ENCODE data around the gene TOLLIP.
A peak's percentile ranks its signal among the peaks of the same experiment; 100 is the strongest.
"Not testable (repeated sequence)": the region's sequence is repeated elsewhere in the genome, so short reads cannot be mapped to it uniquely, and the experiment has no call there.

Gene TOLLIP

DNA sequence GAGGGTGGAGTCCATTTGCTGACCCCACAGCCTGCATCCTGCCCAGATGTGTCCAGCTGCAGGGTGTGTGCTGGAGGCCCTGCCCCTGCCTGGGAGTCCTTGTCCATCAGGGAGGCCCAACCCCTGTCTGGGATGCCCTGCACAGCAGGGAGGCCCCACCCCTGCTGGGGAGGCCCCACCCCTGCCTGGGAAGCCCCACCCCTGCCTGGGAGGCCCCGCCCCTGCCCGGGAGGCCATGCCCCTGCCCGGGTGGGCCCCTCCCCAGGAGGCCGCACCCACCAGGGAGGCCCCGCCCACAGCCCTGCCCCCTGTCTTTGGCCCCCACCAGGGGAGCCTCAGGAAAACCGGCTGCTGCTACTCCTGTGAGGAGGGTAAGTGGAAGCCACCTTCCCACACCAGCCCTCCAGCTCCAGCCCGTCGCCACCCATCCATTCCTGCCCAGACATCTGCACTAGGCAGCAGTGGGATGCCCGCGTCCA, 49.4 kb downstream of the TOLLIP start:
- DNase-seq = peak; percentile 49

DNA sequence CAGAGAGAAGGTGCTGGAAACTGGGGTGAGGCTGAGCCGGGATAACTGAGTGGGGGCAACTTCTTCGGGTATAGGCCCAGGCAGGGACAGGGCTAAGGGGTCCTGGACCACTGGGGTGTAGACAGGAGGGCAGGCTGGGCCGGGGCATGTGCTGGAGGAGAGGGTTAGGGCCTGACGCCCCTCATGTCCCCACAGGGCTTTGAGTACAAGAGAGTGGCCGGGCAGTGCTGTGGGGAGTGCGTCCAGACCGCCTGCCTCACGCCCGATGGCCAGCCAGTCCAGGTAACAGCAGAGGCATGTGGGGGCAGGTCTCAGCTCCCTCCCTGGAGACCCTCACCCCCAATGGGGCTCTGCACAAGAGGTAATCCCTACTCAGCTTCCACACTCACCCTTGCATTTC, 49.9 kb downstream of the TOLLIP start:
- no peak for DNase-seq

DNA sequence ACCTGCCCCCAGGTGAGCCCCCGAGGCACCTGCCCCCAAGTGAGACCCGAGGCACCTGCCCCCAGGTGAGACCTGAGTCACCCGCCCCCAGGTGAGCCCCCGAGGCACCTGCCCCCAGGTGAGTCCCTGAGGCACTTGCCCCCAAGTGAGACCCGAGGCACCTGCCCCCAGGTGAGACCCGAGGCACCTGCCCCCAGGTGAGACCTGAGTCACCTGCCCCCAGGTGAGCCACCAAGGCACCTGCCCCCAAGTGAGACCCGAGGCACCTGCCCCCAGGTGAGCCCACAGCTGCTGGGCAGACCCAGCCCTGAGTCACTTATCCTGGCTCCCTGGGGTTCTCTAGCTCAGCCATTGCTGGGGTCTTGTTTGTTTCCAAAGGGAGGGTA, 50.4 kb downstream of the TOLLIP start:
- DNase-seq = no peak

DNA sequence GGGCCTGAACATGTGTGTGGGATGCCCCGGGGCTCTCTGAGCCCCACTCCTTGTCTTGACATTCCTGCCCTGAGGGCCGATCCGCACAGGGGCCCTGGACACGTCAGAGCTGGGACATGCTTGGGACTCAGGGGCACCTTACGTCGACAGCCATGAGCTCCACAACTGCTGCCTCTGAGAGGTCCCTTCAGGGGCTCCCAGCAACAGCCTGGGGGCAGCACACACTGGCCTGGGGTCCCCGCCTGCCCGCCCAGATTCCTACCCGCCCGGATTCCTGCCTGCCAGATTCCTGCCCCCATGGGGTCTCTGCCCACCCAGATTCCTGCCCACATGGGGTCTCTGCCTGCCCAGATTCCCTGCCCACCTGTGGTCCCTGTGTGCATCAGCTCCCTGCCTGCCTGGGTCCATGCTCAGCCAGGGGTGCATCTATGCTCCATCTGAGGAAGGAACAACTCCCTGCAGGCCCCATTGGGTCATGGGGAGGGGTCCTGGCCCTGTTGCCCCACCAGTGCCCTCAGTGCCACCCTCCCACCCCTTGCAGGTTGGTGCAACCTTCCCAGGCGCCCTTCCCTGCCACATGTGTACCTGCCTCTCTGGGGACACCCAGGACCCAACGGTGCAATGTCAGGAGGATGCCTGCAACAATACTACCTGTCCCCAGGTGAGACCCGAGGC, 50.9 kb downstream of the TOLLIP start:
- DNase-seq = no peak

DNA sequence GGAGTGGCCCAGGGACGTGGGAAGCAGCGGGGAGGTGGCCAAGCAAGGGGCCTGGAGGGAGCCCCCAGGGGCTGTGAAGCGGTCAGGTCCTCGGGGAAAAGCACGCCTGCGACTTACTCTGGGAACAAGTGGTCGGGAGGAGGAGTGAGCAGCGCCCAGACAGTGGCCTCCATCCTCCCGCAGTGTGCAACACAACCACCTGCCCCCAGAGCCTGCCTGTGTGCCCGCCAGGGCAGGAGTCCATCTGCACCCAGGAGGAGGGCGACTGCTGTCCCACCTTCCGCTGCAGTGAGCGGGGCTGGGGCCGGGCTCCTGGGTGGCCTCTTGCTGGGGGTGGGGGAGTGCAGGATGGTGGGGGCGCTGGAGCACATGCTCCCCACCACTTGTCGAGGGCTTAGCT, 51.5 kb downstream of the TOLLIP start:
- DNase-seq = no peak

DNA sequence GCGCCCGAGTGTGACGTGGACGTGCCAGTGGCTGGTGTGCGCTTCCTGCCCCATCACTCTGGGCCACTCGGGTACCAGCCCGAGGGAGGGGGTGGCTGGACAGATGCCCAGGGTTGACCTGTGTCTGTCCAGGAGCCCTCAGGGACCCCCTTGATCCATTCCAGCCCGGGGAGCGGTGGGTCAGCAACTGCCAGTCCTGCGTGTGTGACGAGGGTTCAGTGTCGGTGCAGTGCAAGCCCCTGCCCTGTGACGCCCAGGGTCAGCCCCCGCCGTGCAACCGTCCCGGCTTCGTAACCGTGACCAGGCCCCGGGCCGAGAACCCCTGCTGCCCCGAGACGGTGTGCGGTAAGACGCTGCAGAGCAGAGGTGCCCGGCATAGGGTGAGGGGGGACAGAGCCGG, 52.1 kb downstream of the TOLLIP start:
- DNase-seq = no peak

DNA sequence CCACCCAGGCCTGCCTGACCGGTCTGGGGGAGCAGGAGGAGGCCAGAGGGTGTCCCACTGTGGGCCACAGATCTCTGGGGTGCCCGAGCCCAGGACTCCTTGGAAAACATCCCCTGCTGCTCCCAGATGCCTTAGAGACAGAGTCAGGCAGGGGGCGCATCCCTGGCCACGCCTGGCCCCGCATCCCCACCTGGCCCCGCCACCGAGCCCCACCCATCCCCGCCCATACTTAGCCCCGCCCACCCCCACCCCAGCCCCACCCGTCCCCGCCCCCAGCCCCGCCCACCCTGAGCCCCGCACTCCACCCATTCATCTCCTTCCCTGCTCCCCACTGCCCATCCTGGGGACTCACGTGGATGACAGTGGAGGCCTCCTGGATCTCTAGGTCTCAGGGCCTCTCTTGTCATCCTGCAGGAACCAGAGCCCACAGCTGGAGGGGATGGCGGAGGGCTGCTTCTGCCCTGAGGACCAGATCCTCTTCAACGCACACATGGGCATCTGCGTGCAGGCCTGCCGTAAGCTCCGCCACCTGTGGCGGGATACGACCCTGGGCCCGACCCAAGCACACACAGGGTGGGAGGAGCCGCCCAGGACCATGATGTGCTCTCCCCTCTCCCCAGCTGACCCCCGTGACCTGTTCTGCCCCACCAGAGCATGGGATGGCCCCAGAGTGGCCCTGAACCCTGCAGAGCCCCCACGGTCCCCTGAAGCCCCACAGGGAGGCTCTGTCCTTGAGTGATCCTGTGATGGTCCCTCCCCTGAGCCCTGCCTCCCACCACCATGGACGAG, 53.0 kb downstream of the TOLLIP start:
- no peak for DNase-seq

DNA sequence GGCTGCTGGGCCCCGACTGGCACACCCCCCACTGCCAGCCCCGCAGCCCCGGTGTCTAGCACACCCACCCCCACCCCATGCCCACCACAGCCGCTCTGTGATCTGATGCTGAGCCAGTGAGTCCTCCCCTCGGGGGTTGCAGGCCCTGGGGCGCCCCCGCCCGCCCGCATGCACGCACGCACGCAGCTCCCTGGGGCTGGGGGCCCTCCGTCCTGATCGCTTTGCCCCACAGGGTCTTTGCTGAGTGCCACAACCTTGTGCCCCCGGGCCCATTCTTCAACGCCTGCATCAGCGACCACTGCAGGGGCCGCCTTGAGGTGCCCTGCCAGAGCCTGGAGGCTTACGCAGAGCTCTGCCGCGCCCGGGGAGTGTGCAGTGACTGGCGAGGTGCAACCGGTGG, 54.3 kb downstream of the TOLLIP start:
- no peak for DNase-seq

DNA sequence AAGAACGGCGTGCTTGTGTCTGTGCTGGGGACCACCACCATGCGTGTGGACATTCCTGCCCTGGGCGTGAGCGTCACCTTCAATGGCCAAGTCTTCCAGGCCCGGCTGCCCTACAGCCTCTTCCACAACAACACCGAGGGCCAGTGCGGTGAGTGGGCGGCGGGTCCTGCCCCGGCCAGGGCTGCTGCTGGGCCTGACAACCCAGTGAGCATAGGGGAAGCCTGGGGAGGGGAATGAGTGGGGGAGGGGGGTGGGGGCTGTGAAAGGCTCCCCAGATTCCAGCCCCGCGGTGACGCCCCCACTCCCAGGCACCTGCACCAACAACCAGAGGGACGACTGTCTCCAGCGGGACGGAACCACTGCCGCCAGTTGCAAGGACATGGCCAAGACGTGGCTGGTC, 54.7 kb downstream of the TOLLIP start:
- DNase-seq = no peak

DNA sequence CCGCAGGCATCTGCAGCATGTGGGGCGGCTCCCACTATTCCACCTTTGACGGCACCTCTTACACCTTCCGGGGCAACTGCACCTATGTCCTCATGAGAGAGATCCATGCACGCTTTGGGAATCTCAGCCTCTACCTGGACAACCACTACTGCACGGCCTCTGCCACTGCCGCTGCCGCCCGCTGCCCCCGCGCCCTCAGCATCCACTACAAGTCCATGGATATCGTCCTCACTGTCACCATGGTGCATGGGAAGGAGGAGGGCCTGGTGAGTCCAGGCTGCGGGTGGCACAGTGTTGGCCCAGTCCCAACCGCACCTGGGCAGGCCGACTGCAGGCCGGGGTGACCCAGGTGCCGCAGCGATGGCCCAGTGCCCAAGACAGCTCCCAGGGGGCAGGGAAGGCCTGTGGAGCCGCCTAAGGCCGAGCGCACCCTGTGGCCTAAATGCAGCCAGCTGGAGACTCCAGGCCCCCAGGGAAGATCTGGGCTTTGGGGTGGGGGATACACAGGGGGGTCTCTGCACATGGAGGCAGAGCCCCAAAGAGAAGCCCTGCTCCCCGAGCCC, 55.3 kb downstream of the TOLLIP start:
- DNase-seq = no peak

DNA sequence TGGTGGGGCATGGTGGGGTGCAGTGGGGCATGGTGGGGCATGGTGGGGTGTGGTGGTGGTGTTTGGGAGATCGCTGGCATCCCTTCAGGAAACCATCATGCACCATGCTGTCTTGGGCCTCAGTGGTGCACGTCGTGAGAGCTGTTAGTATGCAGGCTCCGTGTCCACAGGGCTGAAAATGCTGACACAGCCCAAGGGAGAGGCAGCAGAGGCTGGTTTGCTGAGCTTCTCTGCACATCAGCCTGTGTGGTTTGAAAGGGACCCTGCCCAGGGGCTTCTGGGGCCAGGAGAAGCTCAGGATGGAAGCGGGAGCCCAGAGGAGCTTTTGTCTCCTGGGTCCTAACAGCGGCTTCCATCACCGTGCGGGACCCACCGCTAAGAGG, 56.3 kb downstream of the TOLLIP start:
- DNase-seq = no peak

DNA sequence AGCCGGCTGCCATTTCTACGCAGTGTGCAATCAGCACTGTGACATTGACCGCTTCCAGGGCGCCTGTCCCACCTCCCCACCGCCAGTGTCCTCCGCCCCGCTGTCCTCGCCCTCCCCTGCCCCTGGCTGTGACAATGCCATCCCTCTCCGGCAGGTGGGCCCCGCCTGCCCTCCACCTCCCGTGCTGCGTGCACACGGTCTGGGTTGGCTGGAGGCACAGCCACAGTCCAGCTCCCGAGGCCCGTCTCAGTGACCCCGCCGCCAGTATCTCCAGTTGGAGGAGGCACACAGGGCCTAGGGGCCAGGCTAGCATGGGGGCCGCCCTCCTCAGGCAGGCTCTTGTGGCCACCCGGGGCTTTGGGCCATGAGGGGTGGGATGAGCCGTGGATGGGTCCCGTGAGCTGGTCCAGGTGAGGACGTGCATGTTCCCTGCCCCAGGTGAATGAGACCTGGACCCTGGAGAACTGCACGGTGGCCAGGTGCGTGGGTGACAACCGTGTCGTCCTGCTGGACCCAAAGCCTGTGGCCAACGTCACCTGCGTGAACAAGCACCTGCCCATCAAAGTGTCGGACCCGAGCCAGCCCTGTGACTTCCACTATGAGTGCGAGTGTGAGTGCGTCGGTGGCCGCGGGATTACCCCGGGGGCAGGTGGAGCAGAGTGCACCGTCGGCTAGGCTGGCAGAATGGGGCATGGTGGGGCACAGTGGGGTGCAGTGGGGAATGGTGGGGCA, 56.9 kb downstream of the TOLLIP start:
- DNase-seq = no peak

DNA sequence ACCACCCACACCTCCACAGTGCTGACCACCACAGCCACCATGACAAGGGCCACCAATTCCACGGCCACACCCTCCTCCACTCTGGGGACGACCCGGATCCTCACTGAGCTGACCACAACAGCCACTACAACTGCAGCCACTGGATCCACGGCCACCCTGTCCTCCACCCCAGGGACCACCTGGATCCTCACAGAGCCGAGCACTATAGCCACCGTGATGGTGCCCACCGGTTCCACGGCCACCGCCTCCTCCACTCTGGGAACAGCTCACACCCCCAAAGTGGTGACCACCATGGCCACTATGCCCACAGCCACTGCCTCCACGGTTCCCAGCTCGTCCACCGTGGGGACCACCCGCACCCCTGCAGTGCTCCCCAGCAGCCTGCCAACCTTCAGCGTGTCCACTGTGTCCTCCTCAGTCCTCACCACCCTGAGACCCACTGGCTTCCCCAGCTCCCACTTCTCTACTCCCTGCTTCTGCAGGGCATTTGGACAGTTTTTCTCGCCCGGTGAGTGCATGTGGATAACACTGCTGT, 58.1 kb downstream of the TOLLIP start:
- DNase-seq = no peak

DNA sequence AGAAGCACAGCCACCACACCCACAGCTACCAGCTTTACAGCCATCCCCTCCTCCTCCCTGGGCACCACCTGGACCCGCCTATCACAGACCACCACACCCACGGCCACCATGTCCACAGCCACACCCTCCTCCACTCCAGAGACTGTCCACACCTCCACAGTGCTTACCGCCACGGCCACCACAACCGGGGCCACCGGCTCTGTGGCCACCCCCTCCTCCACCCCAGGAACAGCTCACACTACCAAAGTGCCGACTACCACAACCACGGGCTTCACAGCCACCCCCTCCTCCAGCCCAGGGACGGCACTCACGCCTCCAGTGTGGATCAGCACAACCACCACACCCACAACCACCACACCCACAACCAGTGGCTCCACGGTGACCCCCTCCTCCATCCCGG, 59.0 kb downstream of the TOLLIP start:
- DNase-seq = not testable (repeated sequence)

DNA sequence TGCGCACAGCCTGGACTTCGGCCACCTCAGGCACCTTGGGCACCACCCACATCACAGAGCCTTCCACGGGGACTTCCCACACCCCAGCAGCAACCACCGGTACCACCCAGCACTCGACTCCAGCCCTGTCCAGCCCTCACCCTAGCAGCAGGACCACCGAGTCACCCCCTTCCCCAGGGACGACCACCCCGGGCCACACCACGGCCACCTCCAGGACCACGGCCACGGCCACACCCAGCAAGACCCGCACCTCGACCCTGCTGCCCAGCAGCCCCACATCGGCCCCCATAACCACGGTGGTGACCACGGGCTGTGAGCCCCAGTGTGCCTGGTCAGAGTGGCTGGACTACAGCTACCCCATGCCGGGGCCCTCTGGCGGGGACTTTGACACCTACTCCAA, 60.5 kb downstream of the TOLLIP start:
- DNase-seq = not testable (repeated sequence)

DNA sequence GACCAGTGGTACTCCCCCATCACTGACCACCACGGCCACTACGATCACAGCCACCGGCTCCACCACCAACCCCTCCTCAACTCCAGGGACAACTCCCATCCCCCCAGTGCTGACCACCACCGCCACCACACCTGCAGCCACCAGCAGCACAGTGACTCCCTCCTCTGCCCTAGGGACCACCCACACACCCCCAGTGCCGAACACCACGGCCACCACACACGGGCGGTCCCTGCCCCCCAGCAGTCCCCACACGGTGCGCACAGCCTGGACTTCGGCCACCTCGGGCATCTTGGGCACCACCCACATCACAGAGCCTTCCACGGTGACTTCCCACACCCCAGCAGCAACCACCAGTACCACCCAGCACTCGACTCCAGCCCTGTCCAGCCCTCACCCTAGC, 62.4 kb downstream of the TOLLIP start:
- not testable (repeated sequence) for DNase-seq

DNA sequence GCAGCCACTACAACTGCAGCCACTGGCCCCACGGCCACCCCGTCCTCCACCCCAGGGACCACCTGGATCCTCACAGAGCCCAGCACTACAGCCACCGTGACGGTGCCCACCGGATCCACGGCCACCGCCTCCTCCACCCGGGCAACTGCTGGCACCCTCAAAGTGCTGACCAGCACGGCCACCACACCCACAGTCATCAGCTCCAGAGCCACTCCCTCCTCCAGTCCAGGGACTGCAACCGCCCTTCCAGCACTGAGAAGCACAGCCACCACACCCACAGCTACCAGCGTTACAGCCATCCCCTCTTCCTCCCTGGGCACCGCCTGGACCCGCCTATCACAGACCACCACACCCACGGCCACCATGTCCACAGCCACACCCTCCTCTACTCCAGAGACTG, 63.1 kb downstream of the TOLLIP start:
- DNase-seq = not testable (repeated sequence)

DNA sequence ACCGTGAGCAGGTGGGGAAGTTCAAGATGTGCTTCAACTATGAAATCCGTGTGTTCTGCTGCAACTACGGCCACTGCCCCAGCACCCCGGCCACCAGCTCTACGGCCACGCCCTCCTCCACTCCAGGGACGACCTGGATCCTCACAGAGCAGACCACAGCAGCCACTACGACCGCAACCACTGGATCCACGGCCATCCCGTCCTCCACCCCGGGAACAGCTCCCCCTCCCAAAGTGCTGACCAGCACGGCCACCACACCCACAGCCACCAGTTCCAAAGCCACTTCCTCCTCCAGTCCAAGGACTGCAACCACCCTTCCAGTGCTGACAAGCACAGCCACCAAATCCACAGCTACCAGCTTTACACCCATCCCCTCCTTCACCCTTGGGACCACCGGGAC, 63.7 kb downstream of the TOLLIP start:
- not testable (repeated sequence) for DNase-seq

DNA sequence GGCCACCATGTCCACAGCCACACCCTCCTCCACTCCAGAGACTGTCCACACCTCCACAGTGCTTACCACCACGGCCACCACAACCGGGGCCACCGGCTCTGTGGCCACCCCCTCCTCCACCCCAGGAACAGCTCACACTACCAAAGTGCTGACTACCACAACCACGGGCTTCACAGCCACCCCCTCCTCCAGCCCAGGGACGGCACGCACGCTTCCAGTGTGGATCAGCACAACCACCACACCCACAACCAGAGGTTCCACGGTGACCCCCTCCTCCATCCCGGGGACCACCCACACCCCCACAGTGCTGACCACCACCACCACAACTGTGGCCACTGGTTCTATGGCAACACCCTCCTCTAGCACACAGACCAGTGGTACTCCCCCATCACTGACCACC, 64.9 kb downstream of the TOLLIP start:
- not testable (repeated sequence) for DNase-seq

DNA sequence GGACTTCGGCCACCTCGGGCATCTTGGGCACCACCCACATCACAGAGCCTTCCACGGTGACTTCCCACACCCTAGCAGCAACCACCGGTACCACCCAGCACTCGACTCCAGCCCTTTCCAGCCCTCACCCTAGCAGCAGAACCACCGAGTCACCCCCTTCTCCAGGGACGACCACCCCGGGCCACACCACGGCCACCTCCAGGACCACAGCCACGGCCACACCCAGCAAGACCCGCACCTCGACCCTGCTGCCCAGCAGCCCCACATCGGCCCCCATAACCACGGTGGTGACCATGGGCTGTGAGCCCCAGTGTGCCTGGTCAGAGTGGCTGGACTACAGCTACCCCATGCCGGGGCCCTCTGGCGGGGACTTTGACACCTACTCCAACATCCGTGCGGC, 65.9 kb downstream of the TOLLIP start:
- not testable (repeated sequence) for DNase-seq

DNA sequence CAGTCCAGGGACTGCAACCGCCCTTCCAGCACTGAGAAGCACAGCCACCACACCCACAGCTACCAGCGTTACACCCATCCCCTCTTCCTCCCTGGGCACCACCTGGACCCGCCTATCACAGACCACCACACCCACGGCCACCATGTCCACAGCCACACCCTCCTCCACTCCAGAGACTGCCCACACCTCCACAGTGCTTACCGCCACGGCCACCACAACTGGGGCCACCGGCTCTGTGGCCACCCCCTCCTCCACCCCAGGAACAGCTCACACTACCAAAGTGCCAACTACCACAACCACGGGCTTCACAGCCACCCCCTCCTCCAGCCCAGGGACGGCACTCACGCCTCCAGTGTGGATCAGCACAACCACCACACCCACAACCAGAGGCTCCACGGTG, 66.7 kb downstream of the TOLLIP start:
- DNase-seq = not testable (repeated sequence)

DNA sequence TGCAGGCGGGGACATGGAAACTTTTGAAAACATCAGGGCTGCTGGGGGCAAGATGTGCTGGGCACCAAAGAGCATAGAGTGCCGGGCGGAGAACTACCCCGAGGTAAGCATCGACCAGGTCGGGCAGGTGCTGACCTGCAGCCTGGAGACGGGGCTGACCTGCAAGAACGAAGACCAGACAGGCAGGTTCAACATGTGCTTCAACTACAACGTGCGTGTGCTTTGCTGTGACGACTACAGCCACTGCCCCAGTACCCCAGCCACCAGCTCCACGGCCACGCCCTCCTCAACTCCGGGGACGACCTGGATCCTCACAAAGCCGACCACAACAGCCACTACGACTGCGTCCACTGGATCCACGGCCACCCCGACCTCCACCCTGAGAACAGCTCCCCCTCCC, 67.1 kb downstream of the TOLLIP start:
- no peak for DNase-seq

DNA sequence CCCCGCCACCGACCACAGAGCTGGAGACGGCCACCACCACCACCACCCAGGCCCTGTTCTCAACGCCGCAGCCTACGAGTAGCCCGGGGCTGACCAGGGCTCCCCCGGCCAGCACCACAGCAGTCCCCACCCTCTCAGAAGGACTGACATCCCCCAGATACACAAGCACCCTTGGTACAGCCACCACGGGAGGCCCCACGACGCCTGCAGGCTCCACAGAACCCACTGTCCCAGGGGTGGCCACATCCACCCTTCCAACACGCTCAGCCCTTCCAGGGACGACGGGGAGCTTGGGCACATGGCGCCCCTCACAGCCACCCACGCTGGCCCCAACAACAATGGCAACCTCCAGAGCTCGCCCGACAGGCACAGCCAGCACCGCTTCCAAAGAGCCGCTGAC, 67.7 kb downstream of the TOLLIP start:
- DNase-seq = no peak
